Muscle layer of duodenum (tissue), 2 donors: ENCODE results near the gene MLLT10.

Source experiments
- H3K27ac ChIP-seq: one replicate; pipeline ENCODE4 v1.7.0; 2013; ENCODE audit warnings: mild to moderate bottlenecking, low read length
- H3K27me3 ChIP-seq: one replicate; pipeline ENCODE4 v1.7.0; 2013; ENCODE audit warnings: low read depth, mild to moderate bottlenecking, control low read depth, low read length
- H3K36me3 ChIP-seq, 2 donors: one replicate each; pipeline ENCODE4 v1.7.0; 2013; ENCODE audit warnings: low read length in 2 of 2, control low read depth in 1 of 2, mild to moderate bottlenecking in 1 of 2; ENCODE audit not compliant: insufficient read depth in 2 of 2, control insufficient read depth in 1 of 2
- H3K4me1 ChIP-seq, 2 donors: one replicate each; pipeline ENCODE4 v1.7.0; 2013; ENCODE audit warnings: low read length in 2 of 2, mild to moderate bottlenecking in 2 of 2, control low read depth in 1 of 2, moderate library complexity in 1 of 2; ENCODE audit not compliant: insufficient read depth in 2 of 2, control insufficient read depth in 1 of 2
- H3K4me3 ChIP-seq, 2 donors: one replicate each; pipeline ENCODE4 v1.7.0; 2013; ENCODE audit warnings: low read length in 2 of 2, low read depth in 1 of 2, mild to moderate bottlenecking in 1 of 2
- H3K9me3 ChIP-seq, 2 donors: one replicate each; pipeline ENCODE4 v1.7.0; 2013; ENCODE audit warnings: low read length in 2 of 2, control low read depth in 1 of 2, mild to moderate bottlenecking in 1 of 2; ENCODE audit not compliant: control insufficient read depth in 1 of 2
- donor health status: healthy.

MLLT10 gene

DNA sequence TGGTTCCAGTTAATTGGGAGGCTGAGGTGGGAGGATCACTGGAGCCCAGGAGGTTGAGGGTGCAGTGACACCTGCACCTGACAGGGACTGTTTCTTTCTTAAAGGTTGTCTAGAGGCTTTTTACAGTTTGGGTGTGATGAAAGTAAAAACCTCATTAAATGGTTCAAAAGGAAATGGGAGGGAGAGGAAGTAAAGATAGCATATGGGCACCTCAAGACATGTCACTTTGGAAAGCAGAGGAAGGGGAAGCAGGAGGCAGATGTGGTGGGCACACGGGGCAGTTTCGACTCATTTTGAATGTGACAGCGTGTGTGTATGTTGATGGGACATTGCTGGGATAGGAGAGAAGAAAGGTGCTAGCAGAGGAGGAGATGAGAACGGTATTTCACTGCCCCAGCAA, 203.1 kb downstream of the MLLT10 start:
- Histone ChIP-seq H3K4me3 (no peak overlapping the region), H3K4me1 (no peaks in the 10 kb centered on the region), H3K27me3 (no peaks in the 10 kb centered on the region), H3K36me3 (peaks cover 41 to 53% of the 10 kb centered on the region in 2 donors), H3K9me3 (no peaks in the 10 kb centered on the region), H3K27ac (no peak overlapping the region)

DNA sequence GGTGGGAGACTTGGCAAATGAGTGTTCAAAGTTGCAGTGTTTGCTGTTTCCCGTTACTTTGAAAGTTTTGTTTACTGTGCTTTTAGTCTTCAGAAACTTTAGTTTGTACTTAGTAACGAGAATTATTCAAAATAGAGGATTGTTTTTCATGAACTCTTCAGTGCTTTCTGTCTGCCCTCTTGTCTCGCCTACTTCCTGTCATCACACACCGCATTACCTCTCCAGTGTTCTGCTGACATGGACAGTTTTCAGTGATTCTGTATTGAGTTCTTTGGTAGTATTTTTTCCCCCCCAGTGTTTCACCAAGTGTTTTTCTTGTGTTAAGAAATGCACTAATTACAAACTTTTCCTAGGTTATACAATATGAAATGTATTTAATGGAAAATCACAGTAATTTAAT, 207.0 kb downstream of the MLLT10 start:
- Histone ChIP-seq H3K27me3 (no peaks in the 10 kb centered on the region), H3K4me3 (no peak overlapping the region), H3K9me3 (no peaks in the 10 kb centered on the region), H3K36me3 (peaks cover 53 to 64% of the 10 kb centered on the region in 2 donors), H3K27ac (no peak overlapping the region), H3K4me1 (no peaks in the 10 kb centered on the region)

DNA sequence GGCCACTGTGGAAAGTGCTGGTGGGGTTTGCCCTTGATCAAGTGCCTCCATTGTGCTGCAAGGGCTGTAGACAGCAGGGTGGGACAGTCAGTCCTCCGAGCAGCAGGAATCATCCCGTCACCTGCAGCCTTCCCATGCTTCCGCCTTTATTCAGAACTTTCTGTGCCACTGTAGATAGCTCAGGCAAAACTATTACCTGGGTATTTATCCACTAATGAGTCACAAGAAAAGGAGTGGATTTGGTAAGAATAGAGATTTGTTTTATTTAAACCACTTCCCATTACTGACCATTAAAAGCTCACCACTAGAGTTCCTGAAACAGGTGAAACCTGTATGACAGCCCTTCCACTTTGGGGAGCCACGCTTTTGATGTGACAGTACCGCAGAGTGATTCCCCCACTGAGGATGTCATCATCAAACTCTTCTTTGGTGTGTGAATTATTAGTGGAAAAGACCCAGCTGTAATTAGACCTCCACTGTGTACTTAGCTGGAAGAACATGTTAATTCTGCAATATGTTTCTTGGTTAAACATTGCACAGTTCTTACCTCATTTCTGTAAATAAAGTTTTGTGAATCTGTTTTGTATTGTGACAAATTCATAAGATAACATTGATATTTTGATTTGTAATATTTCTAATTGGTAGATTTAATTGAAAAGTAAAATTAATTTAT, 208.8 kb downstream of the MLLT10 start:
- H3K4me1 ChIP-seq = no peaks in the 10 kb centered on the region
- no peak overlapping the region for H3K27ac ChIP-seq
- peaks cover 49 to 53% of the 10 kb centered on the region in 2 donors for H3K36me3 ChIP-seq
- no peak overlapping the region for H3K4me3 ChIP-seq
- no peaks in the 10 kb centered on the region for H3K9me3 ChIP-seq
- no peaks in the 10 kb centered on the region for H3K27me3 ChIP-seq

GRCh38 chr10:21744223-21744622, 210.2 kb downstream of the MLLT10 start:
- H3K4me1 ChIP-seq = no peaks in the 10 kb centered on the region
- no peaks in the 10 kb centered on the region for H3K27me3 ChIP-seq
- no peaks in the 10 kb centered on the region for H3K9me3 ChIP-seq
- H3K36me3 ChIP-seq = peaks cover 41 to 43% of the 10 kb centered on the region in 2 donors
- H3K4me3 ChIP-seq = no peak overlapping the region
- H3K27ac ChIP-seq = no peak overlapping the region

DNA sequence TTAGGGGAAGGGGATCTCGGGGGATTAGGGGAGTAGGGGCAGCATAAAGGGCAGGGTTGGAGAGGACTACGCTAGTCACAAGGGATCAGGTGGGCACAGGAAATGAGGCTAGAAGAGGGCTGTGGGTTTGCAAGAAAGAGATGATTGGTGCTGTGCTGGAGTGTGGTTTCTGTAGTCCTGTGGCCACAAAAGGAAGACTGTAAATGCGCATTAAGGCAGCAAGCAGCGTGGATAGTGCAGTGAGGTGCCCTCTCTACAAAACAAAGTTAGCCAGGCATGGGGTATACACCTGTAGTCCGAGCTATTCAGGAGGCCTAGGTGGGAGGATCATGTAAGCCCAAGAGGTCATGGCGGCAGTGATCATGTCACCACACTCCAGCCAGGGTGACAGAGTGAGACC, 212.1 kb downstream of the MLLT10 start:
- Histone ChIP-seq H3K4me3 (no peak overlapping the region), H3K36me3 (peaks cover 28 to 33% of the 10 kb centered on the region in 2 donors), H3K27me3 (no peaks in the 10 kb centered on the region), H3K27ac (no peak overlapping the region), H3K4me1 (no peaks in the 10 kb centered on the region), H3K9me3 (no peaks in the 10 kb centered on the region)

- peaks cover 16 to 21% of the 10 kb centered on the region in 2 donors for H3K36me3 ChIP-seq
- no peaks in the 10 kb centered on the region for H3K9me3 ChIP-seq
- H3K27me3 ChIP-seq = no peaks in the 10 kb centered on the region
- H3K27ac ChIP-seq = no peak overlapping the region
- H3K4me1 ChIP-seq = no peaks in the 10 kb centered on the region
- no peak overlapping the region for H3K4me3 ChIP-seq
Measured at GRCh38 chr10:21747809-21748208, 213.8 kb downstream of the MLLT10 start.

- Histone ChIP-seq H3K4me1 (no peaks in the 10 kb centered on the region), H3K9me3 (no peaks in the 10 kb centered on the region), H3K36me3 (peaks cover 4 to 5% of the 10 kb centered on the region in 2 donors), H3K27ac (no peak overlapping the region), H3K27me3 (no peaks in the 10 kb centered on the region), H3K4me3 (no peak overlapping the region)
Measured at GRCh38 chr10:21749788-21750187, 215.8 kb downstream of the MLLT10 start.

DNA sequence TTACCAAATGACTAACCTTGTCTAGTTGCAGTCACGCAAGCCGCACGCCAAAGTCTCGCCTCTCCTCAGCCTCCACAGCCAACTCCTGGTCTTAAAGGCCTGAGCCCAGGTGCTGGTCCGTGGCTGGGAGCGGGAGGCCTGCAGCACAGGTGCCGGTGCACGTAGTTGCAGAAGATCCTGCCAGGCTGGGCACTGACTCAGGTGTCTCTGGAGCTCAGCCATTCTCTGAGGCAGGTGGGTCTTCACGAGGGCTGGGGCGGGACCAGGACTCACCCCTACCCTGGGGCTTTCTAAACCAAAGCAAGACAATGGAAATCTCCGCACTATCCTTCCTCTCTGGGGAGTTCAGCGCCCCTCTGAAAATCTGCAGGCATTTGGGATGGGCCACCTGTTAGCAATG, 216.4 kb downstream of the MLLT10 start:
- Histone ChIP-seq H3K4me1 (no peaks in the 10 kb centered on the region), H3K27ac (no peak overlapping the region)

DNA sequence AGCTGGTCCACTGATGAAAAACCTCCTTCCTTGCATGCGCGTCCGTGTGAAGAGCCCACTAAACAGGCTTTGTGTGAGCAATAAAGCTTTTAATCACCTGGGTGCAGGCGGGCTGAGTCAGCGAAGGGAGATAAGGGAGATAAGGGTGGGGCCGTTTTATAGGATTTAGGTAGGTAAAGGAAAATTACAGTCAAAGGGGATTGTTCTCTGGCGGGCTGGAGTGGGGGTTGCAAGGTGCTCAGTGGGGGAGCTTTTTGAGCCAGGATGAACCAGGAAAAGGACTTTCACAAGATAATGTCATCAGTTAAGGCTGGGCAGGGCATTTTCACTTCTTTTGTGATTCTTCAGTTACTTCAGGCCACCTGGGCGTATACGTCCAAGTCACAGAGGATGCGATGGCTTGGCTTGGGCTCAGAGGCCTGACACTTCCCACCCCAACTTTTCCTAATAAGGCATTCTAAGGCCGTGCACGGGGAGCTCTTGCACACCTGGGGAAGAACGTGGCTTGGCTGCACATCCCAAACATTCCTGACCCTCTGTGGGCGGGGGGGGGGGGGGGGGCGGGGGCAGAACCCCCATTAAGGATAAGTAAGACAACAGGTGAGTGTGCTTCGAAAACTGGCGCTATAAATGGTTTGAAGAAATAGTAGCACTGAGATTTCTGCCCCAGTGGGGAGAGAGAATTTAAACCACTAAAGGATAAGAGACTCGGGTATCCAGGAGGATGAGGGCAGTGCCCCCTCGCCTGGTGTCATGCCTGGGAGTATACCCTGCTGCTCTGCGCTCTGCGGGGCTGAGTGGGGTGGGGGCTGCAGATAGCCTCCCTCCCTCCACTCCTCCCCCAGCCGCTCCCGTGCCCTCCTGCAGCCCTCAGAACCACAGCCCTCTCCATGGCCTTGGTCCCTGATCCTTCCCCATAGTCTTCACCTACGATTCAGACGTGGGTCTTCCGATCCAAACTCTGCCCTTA, 217.6 kb downstream of the MLLT10 start:
- peaks cover 0 to 9% of the 10 kb centered on the region in 2 donors for H3K36me3 ChIP-seq
- no peaks in the 10 kb centered on the region for H3K4me1 ChIP-seq
- no peaks in the 10 kb centered on the region for H3K9me3 ChIP-seq
- H3K27me3 ChIP-seq = no peaks in the 10 kb centered on the region
- no peak overlapping the region for H3K4me3 ChIP-seq
- H3K27ac ChIP-seq = no peak overlapping the region

More for the DNA sequence above, 216.4 kb downstream of the MLLT10 start:
- no peak overlapping the region for H3K4me3 ChIP-seq
- peaks cover 0 to 4% of the 10 kb centered on the region in 2 donors for H3K36me3 ChIP-seq
- no peaks in the 10 kb centered on the region for H3K9me3 ChIP-seq
- no peaks in the 10 kb centered on the region for H3K27me3 ChIP-seq

- no peaks in the 10 kb centered on the region for H3K27me3 ChIP-seq
- no peaks in the 10 kb centered on the region for H3K4me1 ChIP-seq
- H3K27ac ChIP-seq = no peak overlapping the region
Measured at GRCh38 chr10:21753497-21754270, 219.7 kb downstream of the MLLT10 start.

More at GRCh38 chr10:21753497-21754270, 219.7 kb downstream of the MLLT10 start:
- Histone ChIP-seq H3K4me3 (no peak overlapping the region), H3K9me3 (no peaks in the 10 kb centered on the region), H3K36me3 (peaks cover 0 to 18% of the 10 kb centered on the region in 2 donors)
